GM21390 (cell line): ENCODE data around the gene ENOSF1.

ENCODE experiments used
- ATAC-seq: cut with Tn5 transposase; IDR thresholded peaks from one replicate; pipeline ENCODE4 v1.9.1; 2021; ENCODE audit not compliant: unreplicated experiment

Gene ENOSF1

GRCh38 chr18:644395-645004 lies 67.9 kb downstream of the ENOSF1 start:
- ATAC-seq = peak; percentile 56

GRCh38 chr18:641224-641623 lies 71.2 kb downstream of the ENOSF1 start:
- ATAC-seq = no peak

- no peak for ATAC-seq
These were observed 77.3 kb downstream of the ENOSF1 start for GRCh38 chr18:635171-635570.

GRCh38 chr18:634551-635045 lies 77.8 kb downstream of the ENOSF1 start:
- ATAC-seq = no peak

GRCh38 chr18:631560-631959 lies 80.9 kb downstream of the ENOSF1 start:
- ATAC-seq = no peak

GRCh38 chr18:629269-630150 lies 82.9 kb downstream of the ENOSF1 start:
- no peak for ATAC-seq

- no peak for ATAC-seq
These were observed 85.2 kb downstream of the ENOSF1 start for GRCh38 chr18:627231-627630.

GRCh38 chr18:623761-624620 lies 88.4 kb downstream of the ENOSF1 start:
- no peak for ATAC-seq

- ATAC-seq = no peak
These were observed 90.1 kb downstream of the ENOSF1 start for GRCh38 chr18:622289-622688.

GRCh38 chr18:621291-622043 lies 91.0 kb downstream of the ENOSF1 start:
- no peak for ATAC-seq
